ENCODE measurements around the gene CCDC172.

DNA sequence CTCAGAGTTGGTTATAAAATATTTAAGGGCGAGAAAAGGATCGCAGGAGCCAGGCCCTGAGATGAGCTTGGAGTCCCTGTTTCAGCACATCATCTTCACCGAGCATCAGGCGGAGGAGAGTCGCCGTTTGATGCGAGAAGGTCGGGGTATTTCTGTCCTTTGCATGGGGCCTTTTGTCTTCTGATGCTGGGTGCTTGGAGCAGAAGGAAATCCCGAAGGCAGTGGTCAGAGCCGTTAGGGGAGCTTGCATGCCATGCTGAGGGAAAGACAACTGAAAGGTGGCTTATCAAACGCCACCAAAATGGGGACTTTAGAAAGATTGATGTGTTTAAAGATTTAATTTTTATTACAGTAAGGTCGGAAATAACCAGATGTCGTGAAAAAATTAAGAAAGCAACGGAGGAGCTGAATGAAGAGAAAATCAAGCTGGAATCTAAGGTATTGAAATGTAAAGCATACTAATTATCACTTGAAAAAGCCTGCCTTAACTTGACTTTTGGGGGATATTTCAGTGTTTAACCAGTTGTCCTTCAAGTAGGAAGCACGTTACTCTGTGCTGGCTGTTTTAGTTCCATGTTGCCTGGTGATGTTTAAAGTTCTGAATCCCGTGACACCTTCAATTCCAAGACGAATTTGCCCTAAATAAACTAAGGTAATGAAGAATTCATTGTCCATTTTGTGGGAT lies 845 bp downstream of the CCDC172 start:
- no peak for TF ChIP-seq GTF2F1 (IDR thresholded peaks at IDR 0.05; ENCODE audit: borderline replicate concordance, low read depth, low read length)
- no peak for TF ChIP-seq POLR2AphosphoS5 (IDR thresholded peaks at IDR 0.05; ENCODE audit: low read depth, low read length)
- TF ChIP-seq, protein P1, sequence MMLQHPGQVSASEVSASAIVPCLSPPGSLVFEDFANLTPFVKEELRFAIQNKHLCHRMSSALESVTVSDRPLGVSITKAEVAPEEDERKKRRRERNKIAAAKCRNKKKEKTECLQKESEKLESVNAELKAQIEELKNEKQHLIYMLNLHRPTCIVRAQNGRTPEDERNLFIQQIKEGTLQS (IDR thresholded peaks at IDR 0.05; ENCODE audit: insufficient read depth, low read depth, low read length), result no peak
- no peak for TF ChIP-seq ZNF274 (IDR thresholded peaks at IDR 0.05; ENCODE audit: borderline replicate concordance, extremely low read depth, low read length)
